GM12878 (cell line): ENCODE results near the gene DUS1L. TPM values are rescaled to one million over a fixed set of nuclear protein-coding genes. Genes with fewer than 3 reads are reported as not detected.

Source experiments
- ATAC-seq: fragments of 200-7000 bp; cut with Tn5 transposase; 3 replicates; pipeline ENCODE4 v1.9.1; 2020; ENCODE audit warnings: mild to moderate bottlenecking, moderate library complexity
- BruUV-seq: library from RNA; stranded (reverse); fragments of 400-500 nt; replicated peaks from 2 replicates; lab custom pipeline; 2021; lab: Mats Ljungman, UMichigan
- CTCF ChIA-PET: fragments of 300-600 bp; sonication (Branson Sonifier 250); formaldehyde crosslinking; extraction: SDS; loops from one replicate; lab custom pipeline; 2021; ENCODE audit warnings: inconsistent platforms; lab: Yijun Ruan, JAX
- POLR2A ChIA-PET: fragments of 350-600 bp; formaldehyde crosslinking; extraction: SDS; loops from one replicate; lab custom pipeline; 2021; ENCODE audit warnings: inconsistent platforms; lab: Charles Lee
- RAD21 ChIA-PET: fragments of 300-600 bp; sonication (Branson Sonifier 250); formaldehyde crosslinking; loops from one replicate; lab custom pipeline; 2023; ENCODE audit warnings: antibody characterized with exemption; ENCODE audit not compliant: unreplicated experiment; lab: Charles Lee
- SMC1A ChIA-PET: fragments of 300-600 bp; sonication (Branson Sonifier 250); formaldehyde crosslinking; loops from one replicate; lab custom pipeline; 2023; ENCODE audit not compliant: unreplicated experiment, uncharacterized antibody; lab: Charles Lee
- DNase-seq: peaks from one replicate; pipeline ENCODE4 v3.0.0-alpha.2; 2011; ENCODE audit warnings: low read depth, low spot score
- FAIRE-seq: peaks from 3 replicates; lab custom pipeline; 2011; peaks lifted over from hg19 to GRCh38; lab: Jason Lieb, UNC
- H2AFZ ChIP-seq: 2 replicates; pipeline ENCODE4 v1.6.0; 2011; ENCODE audit warnings: low read depth, low read length, control low read depth; ENCODE audit not compliant: control insufficient read depth
- H3K27ac ChIP-seq: 2 replicates; pipeline ENCODE4 v1.5.1; 2011; ENCODE audit warnings: control low read depth; ENCODE audit not compliant: control insufficient read depth, insufficient read depth
- H3K27me3 ChIP-seq, 2 experiments: replicated peaks in 1 of 2; 2 replicates each; pipeline versions ENCODE4 v1.6.0 to v1.6.1; 2011; ENCODE audit warnings: low read length in 1 of 2; ENCODE audit not compliant: control insufficient read depth in 2 of 2, insufficient read depth in 2 of 2
- H3K36me3 ChIP-seq, 2 experiments: 2 replicates each; pipeline ENCODE4 v1.5.1; 2011; ENCODE audit warnings: low read length in 1 of 2; ENCODE audit not compliant: control insufficient read depth in 2 of 2, insufficient read depth in 2 of 2
- H3K4me1 ChIP-seq: 2 replicates; pipeline ENCODE4 v1.6.1; 2011; ENCODE audit warnings: mild to moderate bottlenecking, low read length, moderate library complexity, mixed read lengths; ENCODE audit not compliant: control insufficient read depth, insufficient read depth
- H3K4me2 ChIP-seq: 2 replicates; pipeline ENCODE4 v1.6.0; 2011; ENCODE audit warnings: control low read depth; ENCODE audit not compliant: control insufficient read depth, insufficient read depth
- H3K4me3 ChIP-seq: fragments of 200-600 bp; sonication (generic); 2 replicates; pipeline ENCODE4 v1.5.1; 2016
- H3K79me2 ChIP-seq: 2 replicates; pipeline ENCODE4 v1.6.0; 2011; ENCODE audit warnings: low read length; ENCODE audit not compliant: control insufficient read depth, insufficient read depth
- H3K9ac ChIP-seq: 2 replicates; pipeline ENCODE4 v1.8.0; 2011; ENCODE audit warnings: low read length, control low read depth, mixed read lengths; ENCODE audit not compliant: control insufficient read depth, insufficient read depth
- H3K9me3 ChIP-seq: replicated peaks from 3 replicates; pipeline ENCODE4 v1.5.1; 2011; ENCODE audit warnings: mild to moderate bottlenecking, low read length; ENCODE audit not compliant: control insufficient read depth, insufficient read depth
- H4K20me1 ChIP-seq: 2 replicates; pipeline ENCODE4 v1.6.0; 2011; ENCODE audit not compliant: control insufficient read depth, insufficient read depth
- CBX5 ChIP-seq: sonication (generic); IDR thresholded peaks from 2 replicates; pipeline ENCODE4 v1.6.1; 2016; ENCODE audit warnings: low read depth, moderate library complexity, mild to moderate bottlenecking, inconsistent platforms
- IKZF1 ChIP-seq: fragments of 450-650 bp; conservative IDR thresholded peaks from 2 replicates; pipeline ENCODE4 v1.6.1; 2017; ENCODE audit warnings: antibody characterized with exemption, mild to moderate bottlenecking
- POLR2A ChIP-seq: IDR thresholded peaks from 2 replicates; pipeline ENCODE4 v1.6.1; 2011; ENCODE audit warnings: low read depth, mild to moderate bottlenecking, low read length
- RB1 ChIP-seq: fragments of 450-650 bp; formaldehyde crosslinking; IDR thresholded peaks from 2 replicates; pipeline ENCODE4 v1.6.1; 2017; ENCODE audit warnings: mild to moderate bottlenecking, borderline replicate concordance
- RFX5 ChIP-seq: IDR thresholded peaks from 2 replicates; pipeline ENCODE4 v1.6.1; 2011; ENCODE audit warnings: low read depth, low read length, improper control_type of control experiment
- SIX5 ChIP-seq: IDR thresholded peaks from 2 replicates; pipeline ENCODE4 v1.6.1; 2011; ENCODE audit warnings: mild to moderate bottlenecking, low read depth, low read length, moderate library complexity; ENCODE audit not compliant: severe bottlenecking
- SMC3 ChIP-seq: IDR thresholded peaks from 2 replicates; pipeline ENCODE4 v1.6.1; 2011; ENCODE audit warnings: low read length, improper control_type of control experiment, borderline replicate concordance
- SREBF1 ChIP-seq: IDR thresholded peaks from 2 replicates; pipeline ENCODE4 v1.6.1; 2012; ENCODE audit warnings: mild to moderate bottlenecking, low read length
- SUPT20H ChIP-seq: IDR thresholded peaks from 2 replicates; pipeline ENCODE4 v1.6.1; 2011; ENCODE audit warnings: low read depth, mild to moderate bottlenecking, low read length, moderate library complexity, borderline replicate concordance; ENCODE audit not compliant: control insufficient read depth
- whole genome bisulfite sequencing: methylation state at CpG from one replicate; pipeline ENCODE4 v1.1.6; 2016; ENCODE audit warnings: low lambda C conversion rate; ENCODE audit not compliant: insufficient replicate concordance, insufficient coverage; ENCODE audit errors: missing lambda C conversion rate; 5-methylcytosine and 5-hydroxymethylcytosine counted together
- in situ Hi-C: fragments of 300-500 bp; cut with MboI; formaldehyde crosslinking; loops from 9 replicates; pipeline ENCODE4 v1.14.3; 2018; ENCODE audit warnings: mixed read lengths
- intact Hi-C: fragments of 100-400 bp; cut with micrococcal nuclease; formaldehyde crosslinking; loops from one replicate; pipeline ENCODE4 v1.14.2; 2022; ENCODE audit not compliant: unreplicated experiment
- polyA plus RNA-seq, 11 experiments: library from polyadenylated mRNA; depleted of rRNA in 4 of 11; unstranded in 6 of 11; stranded (reverse) in 5 of 11; fragments of >200 nt; fragmentation: Nextera tagmentation in 4 of 11; fragmentation: Illumina TruSeq in 1 of 11; extraction: Ambion mirVana in 4 of 11; extraction: Trizol in 1 of 11; gene quantifications; 1 replicate in 1 of 11; 2 replicates in 10 of 11; pipeline versions ENCODE4 v1.2.1 to v1.2.3, GENCODE V29; 2011 to 2016; ENCODE audit warnings: inconsistent platforms in 2 of 11, missing spikeins in 2 of 11, low read depth in 1 of 11
- total RNA-seq, 4 experiments: library from RNA; depleted of rRNA in 3 of 4; stranded (reverse); fragments of >200 nt in 3 of 4; fragmentation: Illumina TruSeq in 1 of 4; extraction: Trizol in 1 of 4; gene quantifications; 2 replicates each; pipeline versions ENCODE4 v1.2.1 to v1.2.3, GENCODE V29; 2013 to 2021
- TF ChIP-seq, protein P1 (sequence below): IDR thresholded peaks from 2 replicates; pipeline ENCODE4 v1.6.1; 2012; ENCODE audit warnings: low read length, inconsistent platforms
- TF ChIP-seq, protein P2 (sequence below): fragments of 150-350 bp; IDR thresholded peaks from 2 replicates; pipeline ENCODE4 v1.6.1; 2014; ENCODE audit warnings: mild to moderate bottlenecking, low read depth, low read length
- TF ChIP-seq, protein P3 (sequence below): fragments of 450-650 bp; formaldehyde crosslinking; IDR thresholded peaks from 2 replicates; pipeline ENCODE4 v1.4.0; 2022; ENCODE audit warnings: mild to moderate bottlenecking, moderate library complexity

The DUS1L gene
- total and polyA plus RNA-seq, 10 of the 15 experiments (the other 5 are each of a cell fraction or from before 2014, with no cell fraction given) = 6.1 to 157 (median 44.5) TPM

DNA sequence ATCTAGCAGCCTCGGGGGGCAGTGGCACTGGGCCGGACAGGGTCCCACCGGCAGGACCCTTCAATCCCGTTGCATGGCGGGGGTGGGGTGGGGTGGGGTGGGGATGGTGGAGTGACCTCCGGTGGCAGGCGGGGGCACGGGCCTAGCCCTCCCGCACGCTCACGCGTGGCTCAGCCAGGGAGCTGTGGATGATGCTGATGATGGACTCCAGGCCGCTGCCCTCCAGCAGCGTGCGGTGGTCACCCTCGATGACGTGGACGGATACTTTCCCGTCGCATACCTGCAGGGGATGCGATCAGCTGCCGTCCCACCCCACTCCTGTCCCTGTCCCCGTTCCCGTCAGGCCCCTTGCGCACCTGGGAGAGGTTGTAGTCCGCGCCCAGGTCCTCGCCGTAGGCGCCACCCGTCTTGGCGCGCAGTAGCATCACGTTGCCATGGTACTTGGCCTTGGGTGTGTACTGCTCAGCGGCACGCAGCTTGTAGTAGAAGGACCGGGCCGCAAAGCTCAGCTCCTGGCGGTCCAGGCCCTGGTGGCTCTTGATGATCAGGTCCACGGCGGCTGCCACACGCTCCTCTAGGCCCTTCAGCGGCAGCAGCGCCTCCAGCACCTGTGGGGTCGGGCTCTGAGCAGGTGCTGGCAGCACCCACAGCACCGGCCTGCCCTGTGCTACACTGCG, 13.5 kb upstream of the DUS1L start:
- Histone ChIP-seq H3K79me2 (no peaks in the 10 kb centered on the region), H3K4me2 (no peak overlapping the region), H3K4me3 (no peak overlapping the region), H3K27me3 (no peaks in the 10 kb centered on the region), H3K9me3 (no peaks in the 10 kb centered on the region), H3K36me3 (peaks cover 11 to 43% of the 10 kb centered on the region in 2 experiments; a peak in 3 of 4 replicates), H4K20me1 (no peaks in the 10 kb centered on the region), H3K9ac (no peak overlapping the region), H3K27ac (no peak overlapping the region), H3K4me1 (no peaks in the 10 kb centered on the region), H2AFZ (no peak overlapping the region)
- no peak for ATAC-seq
- ChIA-PET CTCF (no interaction called here), RAD21 (no interaction called here), POLR2A (no interaction called here), SMC1A (no interaction called here)
- intact Hi-C loops (no loop called here), in situ Hi-C loops (no loop called here)
- no peak for DNase-seq
- no peak for FAIRE-seq
- 99% methylated on average over 37 of the region's 47 CpGs for WGBS
- TF ChIP-seq POLR2A (peak; percentile 63; the same call in 1 of the 2 replicates), IKZF1 (no peak)
- no TSS peak for BruUV-seq

DNA sequence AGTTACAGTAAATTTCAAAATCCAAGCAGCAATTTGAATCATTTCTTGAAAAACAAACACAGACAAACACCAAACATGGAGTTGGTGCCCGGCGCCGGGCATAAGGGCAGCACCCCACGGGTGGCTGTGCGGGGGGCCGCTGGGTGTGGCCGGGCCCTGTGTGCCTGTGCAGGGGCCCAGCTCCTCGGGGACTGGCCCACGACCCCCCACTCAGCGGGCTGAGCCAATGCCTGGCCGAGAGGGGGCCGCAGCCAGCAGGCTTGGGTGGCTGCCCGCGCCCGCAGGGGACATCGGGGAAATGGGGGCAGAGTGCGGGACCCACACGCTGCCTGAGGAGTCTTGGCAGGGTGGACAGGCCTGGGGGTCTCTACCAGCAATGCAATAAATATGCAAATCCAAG, 12.8 kb upstream of the DUS1L start:
- CTCF ChIA-PET = no interaction called here
- in situ Hi-C loops (no loop called here), intact Hi-C loops (no loop called here)
- Histone ChIP-seq H3K9ac (no peak overlapping the region), H3K4me2 (no peak overlapping the region), H3K79me2 (no peaks in the 10 kb centered on the region), H2AFZ (no peak overlapping the region), H3K4me3 (no peak overlapping the region), H3K27ac (no peak overlapping the region), H3K9me3 (no peaks in the 10 kb centered on the region), H3K4me1 (no peaks in the 10 kb centered on the region), H3K27me3 (no peaks in the 10 kb centered on the region), H3K36me3 (peaks cover 10 to 36% of the 10 kb centered on the region in 2 experiments; a peak in 3 of 4 replicates), H4K20me1 (no peaks in the 10 kb centered on the region)
- 72% methylated on average over 18 of the region's 18 CpGs for WGBS
- no peak for ATAC-seq
- FAIRE-seq = no peak
- POLR2A ChIA-PET = no interaction called here
- RAD21 ChIA-PET = no interaction called here
- DNase-seq = no peak
- BruUV-seq = no TSS peak
- SMC1A ChIA-PET = no interaction called here
- TF ChIP-seq SMC3 (no peak), CBX5 (no peak), RFX5 (no peak), SREBF1 (no peak), SUPT20H (no peak), RB1 (no peak), SIX5 (no peak)
- TF ChIP-seq, protein P1, sequence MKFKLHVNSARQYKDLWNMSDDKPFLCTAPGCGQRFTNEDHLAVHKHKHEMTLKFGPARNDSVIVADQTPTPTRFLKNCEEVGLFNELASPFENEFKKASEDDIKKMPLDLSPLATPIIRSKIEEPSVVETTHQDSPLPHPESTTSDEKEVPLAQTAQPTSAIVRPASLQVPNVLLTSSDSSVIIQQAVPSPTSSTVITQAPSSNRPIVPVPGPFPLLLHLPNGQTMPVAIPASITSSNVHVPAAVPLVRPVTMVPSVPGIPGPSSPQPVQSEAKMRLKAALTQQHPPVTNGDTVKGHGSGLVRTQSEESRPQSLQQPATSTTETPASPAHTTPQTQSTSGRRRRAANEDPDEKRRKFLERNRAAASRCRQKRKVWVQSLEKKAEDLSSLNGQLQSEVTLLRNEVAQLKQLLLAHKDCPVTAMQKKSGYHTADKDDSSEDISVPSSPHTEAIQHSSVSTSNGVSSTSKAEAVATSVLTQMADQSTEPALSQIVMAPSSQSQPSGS = no peak
- TF ChIP-seq, protein P2, sequence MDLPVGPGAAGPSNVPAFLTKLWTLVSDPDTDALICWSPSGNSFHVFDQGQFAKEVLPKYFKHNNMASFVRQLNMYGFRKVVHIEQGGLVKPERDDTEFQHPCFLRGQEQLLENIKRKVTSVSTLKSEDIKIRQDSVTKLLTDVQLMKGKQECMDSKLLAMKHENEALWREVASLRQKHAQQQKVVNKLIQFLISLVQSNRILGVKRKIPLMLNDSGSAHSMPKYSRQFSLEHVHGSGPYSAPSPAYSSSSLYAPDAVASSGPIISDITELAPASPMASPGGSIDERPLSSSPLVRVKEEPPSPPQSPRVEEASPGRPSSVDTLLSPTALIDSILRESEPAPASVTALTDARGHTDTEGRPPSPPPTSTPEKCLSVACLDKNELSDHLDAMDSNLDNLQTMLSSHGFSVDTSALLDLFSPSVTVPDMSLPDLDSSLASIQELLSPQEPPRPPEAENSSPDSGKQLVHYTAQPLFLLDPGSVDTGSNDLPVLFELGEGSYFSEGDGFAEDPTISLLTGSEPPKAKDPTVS = no peak
- TF ChIP-seq, protein P3, sequence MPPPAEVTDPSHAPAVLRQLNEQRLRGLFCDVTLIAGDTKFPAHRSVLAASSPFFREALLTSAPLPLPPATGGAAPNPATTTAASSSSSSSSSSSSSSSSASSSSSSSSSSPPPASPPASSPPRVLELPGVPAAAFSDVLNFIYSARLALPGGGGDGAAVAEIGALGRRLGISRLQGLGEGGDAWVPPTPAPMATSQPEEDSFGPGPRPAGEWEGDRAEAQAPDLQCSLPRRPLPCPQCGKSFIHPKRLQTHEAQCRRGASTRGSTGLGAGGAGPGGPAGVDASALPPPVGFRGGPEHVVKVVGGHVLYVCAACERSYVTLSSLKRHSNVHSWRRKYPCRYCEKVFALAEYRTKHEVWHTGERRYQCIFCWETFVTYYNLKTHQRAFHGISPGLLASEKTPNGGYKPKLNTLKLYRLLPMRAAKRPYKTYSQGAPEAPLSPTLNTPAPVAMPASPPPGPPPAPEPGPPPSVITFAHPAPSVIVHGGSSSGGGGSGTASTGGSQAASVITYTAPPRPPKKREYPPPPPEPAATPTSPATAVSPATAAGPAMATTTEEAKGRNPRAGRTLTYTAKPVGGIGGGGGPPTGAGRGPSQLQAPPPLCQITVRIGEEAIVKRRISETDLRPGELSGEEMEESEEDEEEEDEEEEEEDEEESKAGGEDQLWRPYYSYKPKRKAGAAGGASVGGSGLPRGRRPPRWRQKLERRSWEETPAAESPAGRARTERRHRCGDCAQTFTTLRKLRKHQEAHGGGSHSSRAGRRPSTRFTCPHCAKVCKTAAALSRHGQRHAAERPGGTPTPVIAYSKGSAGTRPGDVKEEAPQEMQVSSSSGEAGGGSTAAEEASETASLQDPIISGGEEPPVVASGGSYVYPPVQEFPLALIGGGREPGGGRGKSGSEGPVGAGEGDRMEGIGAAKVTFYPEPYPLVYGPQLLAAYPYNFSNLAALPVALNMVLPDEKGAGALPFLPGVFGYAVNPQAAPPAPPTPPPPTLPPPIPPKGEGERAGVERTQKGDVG (CRISPR knock-in tag) = no peak
